SK-N-SH treated with all-trans-retinoic acid at 6 μM for 48 hours (cell line): ENCODE data around the gene CHAF1A.

Experiments
- OSR1 ChIP-seq: fragments of 250-450 bp; sonication (Bioruptor Pico); IDR thresholded peaks from 2 replicates; pipeline ENCODE4 v1.8.0; 2022; ENCODE audit warnings: moderate library complexity, mild to moderate bottlenecking, inconsistent platforms
- RARB ChIP-seq: fragments of 250-450 bp; sonication (Bioruptor Pico); IDR thresholded peaks from 2 replicates; pipeline ENCODE4 v1.8.0; 2021; ENCODE audit warnings: mild to moderate bottlenecking, moderate library complexity
- SNAI2 ChIP-seq: fragments of 250-450 bp; sonication (Bioruptor Pico); IDR thresholded peaks from 2 replicates; pipeline ENCODE4 v1.5.0; 2020; ENCODE audit warnings: mild to moderate bottlenecking, moderate library complexity
- TCF4 ChIP-seq: fragments of 250-450 bp; sonication (Bioruptor Pico); IDR thresholded peaks from 2 replicates; pipeline ENCODE4 v1.8.0; 2021; ENCODE audit warnings: mild to moderate bottlenecking, moderate library complexity, borderline replicate concordance
- TOX ChIP-seq: fragments of 250-450 bp; sonication (Bioruptor Pico); IDR thresholded peaks from 2 replicates; pipeline ENCODE4 v1.8.0; 2021; ENCODE audit warnings: mild to moderate bottlenecking, moderate library complexity, borderline replicate concordance
- ZC3H10 ChIP-seq: fragments of 250-450 bp; sonication (Bioruptor Pico); IDR thresholded peaks from 2 replicates; pipeline ENCODE4 v1.5.1; 2021; ENCODE audit warnings: mild to moderate bottlenecking, moderate library complexity
- ZFP3 ChIP-seq: fragments of 250-450 bp; sonication (Bioruptor Pico); IDR thresholded peaks from 2 replicates; pipeline ENCODE4 v1.5.0; 2020; ENCODE audit warnings: mild to moderate bottlenecking, moderate library complexity
- ZFP30 ChIP-seq: fragments of 450-650 bp; formaldehyde crosslinking; IDR thresholded peaks from 2 replicates; pipeline ENCODE4 v1.5.0; 2022; ENCODE audit warnings: mild to moderate bottlenecking, moderate library complexity
- ZNF8 ChIP-seq: fragments of 450-650 bp; formaldehyde crosslinking; IDR thresholded peaks from 2 replicates; pipeline ENCODE4 v1.5.0; 2020; ENCODE audit warnings: mild to moderate bottlenecking, moderate library complexity
- TF ChIP-seq, protein P1 (sequence below): fragments of 250-450 bp; sonication (Bioruptor Pico); IDR thresholded peaks from 2 replicates; pipeline ENCODE4 v1.8.0; 2020; ENCODE audit warnings: mild to moderate bottlenecking, moderate library complexity, borderline replicate concordance
- TF ChIP-seq, protein P2 (sequence below): fragments of 250-450 bp; sonication (Bioruptor Pico); IDR thresholded peaks from 2 replicates; pipeline ENCODE4 v1.8.0; 2021; ENCODE audit warnings: low read depth, mild to moderate bottlenecking, moderate library complexity, borderline replicate concordance

DNA sequence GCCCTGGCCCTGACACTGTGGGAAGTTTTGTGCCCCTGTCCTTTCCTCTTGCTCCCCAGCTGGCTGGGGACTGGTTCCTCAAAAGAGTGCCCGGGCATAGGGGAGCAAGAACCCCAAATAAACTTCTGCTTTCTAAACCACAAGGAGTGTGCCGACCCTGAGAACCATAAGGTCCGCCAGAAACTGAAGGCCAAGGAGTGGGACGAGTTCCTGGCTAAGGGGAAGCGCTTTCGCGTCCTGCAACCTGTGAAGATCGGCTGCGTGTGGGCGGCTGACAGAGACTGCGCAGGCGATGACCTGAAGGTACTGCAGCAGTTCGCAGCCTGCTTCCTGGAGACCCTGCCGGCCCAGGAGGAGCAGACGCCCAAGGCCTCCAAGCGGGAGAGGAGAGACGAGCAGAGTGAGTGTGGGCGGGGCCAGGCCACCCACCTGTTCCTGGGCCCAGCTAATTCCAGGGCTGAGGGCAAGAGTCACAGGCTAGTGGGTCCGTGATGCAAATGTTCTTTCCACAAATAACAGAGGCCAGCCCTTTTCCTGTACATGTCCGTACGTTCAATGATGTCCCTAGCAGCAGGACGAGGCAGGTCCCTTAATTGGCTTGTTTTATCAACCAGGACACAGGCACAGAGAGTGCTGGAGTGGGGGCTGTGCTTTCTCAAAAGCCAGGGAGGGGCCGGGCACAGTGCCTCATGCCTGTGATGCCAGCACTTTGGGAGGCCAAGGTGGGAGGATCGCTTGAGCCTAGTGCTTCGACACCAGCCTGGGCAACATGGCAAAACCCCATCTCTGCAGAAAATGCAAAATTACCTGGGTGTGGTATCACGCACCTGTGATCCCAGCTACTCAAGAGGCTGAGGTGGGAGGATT is 29.6 kb downstream of the CHAF1A start:
- TF ChIP-seq ZFP3 (CRISPR knock-in tag) = no peak
- no peak for TF ChIP-seq RARB (CRISPR knock-in tag)
- TF ChIP-seq ZFP30 (CRISPR knock-in tag) = no peak
- TF ChIP-seq, protein P1, sequence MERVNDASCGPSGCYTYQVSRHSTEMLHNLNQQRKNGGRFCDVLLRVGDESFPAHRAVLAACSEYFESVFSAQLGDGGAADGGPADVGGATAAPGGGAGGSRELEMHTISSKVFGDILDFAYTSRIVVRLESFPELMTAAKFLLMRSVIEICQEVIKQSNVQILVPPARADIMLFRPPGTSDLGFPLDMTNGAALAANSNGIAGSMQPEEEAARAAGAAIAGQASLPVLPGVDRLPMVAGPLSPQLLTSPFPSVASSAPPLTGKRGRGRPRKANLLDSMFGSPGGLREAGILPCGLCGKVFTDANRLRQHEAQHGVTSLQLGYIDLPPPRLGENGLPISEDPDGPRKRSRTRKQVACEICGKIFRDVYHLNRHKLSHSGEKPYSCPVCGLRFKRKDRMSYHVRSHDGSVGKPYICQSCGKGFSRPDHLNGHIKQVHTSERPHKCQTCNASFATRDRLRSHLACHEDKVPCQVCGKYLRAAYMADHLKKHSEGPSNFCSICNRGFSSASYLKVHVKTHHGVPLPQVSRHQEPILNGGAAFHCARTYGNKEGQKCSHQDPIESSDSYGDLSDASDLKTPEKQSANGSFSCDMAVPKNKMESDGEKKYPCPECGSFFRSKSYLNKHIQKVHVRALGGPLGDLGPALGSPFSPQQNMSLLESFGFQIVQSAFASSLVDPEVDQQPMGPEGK (CRISPR knock-in tag) = no peak
- TF ChIP-seq TCF4 (CRISPR knock-in tag) = no peak
- no peak for TF ChIP-seq ZNF8
- TF ChIP-seq ZC3H10 (CRISPR knock-in tag) = no peak
- TF ChIP-seq OSR1 (CRISPR knock-in tag) = no peak
- no peak for TF ChIP-seq SNAI2
- no peak for TF ChIP-seq TOX (CRISPR knock-in tag)
- TF ChIP-seq, protein P2, sequence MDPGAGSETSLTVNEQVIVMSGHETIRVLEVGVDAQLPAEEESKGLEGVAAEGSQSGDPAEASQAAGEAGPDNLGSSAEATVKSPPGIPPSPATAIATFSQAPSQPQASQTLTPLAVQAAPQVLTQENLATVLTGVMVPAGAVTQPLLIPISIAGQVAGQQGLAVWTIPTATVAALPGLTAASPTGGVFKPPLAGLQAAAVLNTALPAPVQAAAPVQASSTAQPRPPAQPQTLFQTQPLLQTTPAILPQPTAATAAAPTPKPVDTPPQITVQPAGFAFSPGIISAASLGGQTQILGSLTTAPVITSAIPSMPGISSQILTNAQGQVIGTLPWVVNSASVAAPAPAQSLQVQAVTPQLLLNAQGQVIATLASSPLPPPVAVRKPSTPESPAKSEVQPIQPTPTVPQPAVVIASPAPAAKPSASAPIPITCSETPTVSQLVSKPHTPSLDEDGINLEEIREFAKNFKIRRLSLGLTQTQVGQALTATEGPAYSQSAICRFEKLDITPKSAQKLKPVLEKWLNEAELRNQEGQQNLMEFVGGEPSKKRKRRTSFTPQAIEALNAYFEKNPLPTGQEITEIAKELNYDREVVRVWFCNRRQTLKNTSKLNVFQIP (CRISPR knock-in tag) = no peak
